Osteocyte (in vitro differentiated cells): ENCODE results near the gene SETD6. TPM values are rescaled to one million over a fixed set of nuclear protein-coding genes. Genes with fewer than 3 reads are reported as not detected.

ENCODE experiments used
- DNase-seq: peaks from one replicate; pipeline ENCODE4 v3.0.0; 2021; ENCODE audit warnings: mixed read lengths; ENCODE audit not compliant: unreplicated experiment; ENCODE audit errors: extremely low spot score
- H3K27ac Mint-ChIP-seq: one replicate; pipeline ENCODE4 v1.8.0; 2021; ENCODE audit warnings: mild to moderate bottlenecking, mixed read lengths; ENCODE audit not compliant: unreplicated experiment
- H3K27me3 Mint-ChIP-seq: one replicate; pipeline ENCODE4 v1.8.0; 2021; ENCODE audit warnings: mixed read lengths; ENCODE audit not compliant: unreplicated experiment
- H3K36me3 Mint-ChIP-seq: one replicate; pipeline ENCODE4 v1.8.0; 2021; ENCODE audit warnings: mixed read lengths; ENCODE audit not compliant: unreplicated experiment
- H3K4me1 Mint-ChIP-seq: one replicate; pipeline ENCODE4 v1.8.0; 2021; ENCODE audit warnings: mixed read lengths; ENCODE audit not compliant: unreplicated experiment
- H3K4me3 Mint-ChIP-seq: one replicate; pipeline ENCODE4 v1.8.0; 2021; ENCODE audit warnings: mild to moderate bottlenecking, moderate library complexity, mixed read lengths; ENCODE audit not compliant: unreplicated experiment
- H3K9me3 Mint-ChIP-seq: one replicate; pipeline ENCODE4 v1.8.0; 2021; ENCODE audit warnings: mixed read lengths; ENCODE audit not compliant: unreplicated experiment
- total RNA-seq: library from RNA; stranded (reverse); gene quantifications from 2 replicates; pipeline ENCODE4 v1.2.1, GENCODE V29; 2021
- TF ChIP-seq, protein P1 (sequence below): fragments of 200-600 bp; sonication (generic); IDR thresholded peaks from 2 replicates; pipeline ENCODE4 v1.5.0; 2021; ENCODE audit warnings: antibody characterized with exemption, mild to moderate bottlenecking, moderate library complexity

SETD6 gene
- total RNA-seq, 1 donor from 2014 or later = 19.9 TPM

DNA sequence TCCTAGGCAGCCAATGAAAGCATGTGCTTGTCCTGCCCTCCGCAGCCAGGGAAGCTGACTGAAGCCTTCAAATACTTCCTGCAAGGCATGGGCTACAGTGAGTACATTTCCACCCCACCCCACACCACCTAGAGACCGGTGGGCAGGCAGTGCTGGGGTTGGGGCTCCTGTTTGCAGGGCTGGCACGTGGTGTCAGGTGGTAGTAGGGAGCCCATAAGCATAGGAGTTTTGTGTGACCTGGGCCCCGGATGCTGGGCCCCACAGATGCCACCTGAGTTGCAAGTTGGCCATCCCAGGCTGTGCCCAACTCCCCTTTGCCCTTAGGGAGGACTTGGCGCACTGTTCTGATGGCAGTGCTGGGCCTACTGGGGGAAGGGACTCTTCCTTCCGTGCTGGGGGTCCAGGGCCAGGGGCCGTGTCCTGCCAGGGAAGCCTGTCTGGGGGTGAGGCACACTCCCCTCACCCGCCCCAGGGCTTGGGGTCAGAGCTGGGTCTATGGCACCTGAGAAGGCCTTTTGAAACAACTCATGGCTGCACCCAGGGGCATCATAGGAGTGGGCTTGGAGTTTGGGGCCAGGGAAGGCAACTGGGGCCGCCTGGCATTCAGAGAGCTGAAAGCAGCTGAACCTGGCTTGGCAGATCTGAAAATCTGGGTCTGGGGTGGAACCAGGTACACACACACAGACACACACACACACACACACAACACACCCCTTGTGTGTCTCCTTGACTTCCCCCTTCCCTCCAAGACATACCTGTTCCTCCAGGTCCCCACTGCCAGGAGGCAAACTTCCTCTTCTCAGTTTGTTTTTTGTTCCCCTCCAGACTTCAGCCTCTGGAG is 5.8 kb upstream of the SETD6 start:
- TF ChIP-seq, protein P1, sequence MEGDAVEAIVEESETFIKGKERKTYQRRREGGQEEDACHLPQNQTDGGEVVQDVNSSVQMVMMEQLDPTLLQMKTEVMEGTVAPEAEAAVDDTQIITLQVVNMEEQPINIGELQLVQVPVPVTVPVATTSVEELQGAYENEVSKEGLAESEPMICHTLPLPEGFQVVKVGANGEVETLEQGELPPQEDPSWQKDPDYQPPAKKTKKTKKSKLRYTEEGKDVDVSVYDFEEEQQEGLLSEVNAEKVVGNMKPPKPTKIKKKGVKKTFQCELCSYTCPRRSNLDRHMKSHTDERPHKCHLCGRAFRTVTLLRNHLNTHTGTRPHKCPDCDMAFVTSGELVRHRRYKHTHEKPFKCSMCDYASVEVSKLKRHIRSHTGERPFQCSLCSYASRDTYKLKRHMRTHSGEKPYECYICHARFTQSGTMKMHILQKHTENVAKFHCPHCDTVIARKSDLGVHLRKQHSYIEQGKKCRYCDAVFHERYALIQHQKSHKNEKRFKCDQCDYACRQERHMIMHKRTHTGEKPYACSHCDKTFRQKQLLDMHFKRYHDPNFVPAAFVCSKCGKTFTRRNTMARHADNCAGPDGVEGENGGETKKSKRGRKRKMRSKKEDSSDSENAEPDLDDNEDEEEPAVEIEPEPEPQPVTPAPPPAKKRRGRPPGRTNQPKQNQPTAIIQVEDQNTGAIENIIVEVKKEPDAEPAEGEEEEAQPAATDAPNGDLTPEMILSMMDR = no peak
- Mint-ChIP-seq H3K27ac (no peak overlapping the region), H3K4me3 (no peak overlapping the region)

DNA sequence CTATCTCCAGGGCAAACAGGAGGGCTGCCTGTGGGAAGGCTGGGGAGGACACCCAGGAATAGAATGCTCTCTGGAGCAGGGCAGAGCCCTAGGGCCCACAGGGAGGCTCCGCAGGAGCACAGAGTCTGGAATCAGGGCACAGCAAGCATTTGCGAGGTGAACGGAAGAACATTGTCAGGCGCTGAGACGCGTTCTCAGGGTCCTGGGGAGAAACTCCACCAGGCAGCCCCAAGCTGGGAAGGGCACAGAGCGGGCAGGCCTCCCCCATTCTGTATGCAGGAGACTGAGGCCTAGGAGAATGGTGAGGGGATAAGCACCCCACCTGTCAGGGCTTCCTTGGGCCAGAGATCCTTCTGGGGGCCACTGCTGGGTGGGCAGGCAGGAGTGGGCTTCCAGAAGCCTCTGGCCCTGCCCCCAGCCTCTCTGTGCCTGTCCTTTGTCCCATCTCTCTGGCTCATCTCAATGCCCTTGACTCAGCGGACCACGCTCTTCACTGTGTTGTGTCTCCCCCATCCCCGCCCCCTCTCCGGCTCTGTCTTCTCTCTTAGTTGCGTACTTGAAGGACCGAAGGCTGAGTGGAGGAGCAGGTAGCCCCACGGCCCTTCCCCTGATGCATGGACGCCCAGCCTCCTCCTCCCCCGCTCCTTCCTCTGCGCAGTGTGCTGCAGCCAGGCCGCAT is 5.1 kb upstream of the SETD6 start:
- no peak overlapping the region for H3K4me3 Mint-ChIP-seq
- TF ChIP-seq, protein P1 = no peak
- H3K36me3 Mint-ChIP-seq = no peaks in the 10 kb centered on the region
- H3K4me1 Mint-ChIP-seq = peaks cover 7% of the 10 kb centered on the region
- H3K9me3 Mint-ChIP-seq = no peaks in the 10 kb centered on the region
- no peaks in the 10 kb centered on the region for H3K27me3 Mint-ChIP-seq
- peak; percentile 82 for DNase-seq
- H3K27ac Mint-ChIP-seq = no peak overlapping the region

More for the DNA sequence above, 5.8 kb upstream of the SETD6 start:
- Mint-ChIP-seq H3K36me3 (no peaks in the 10 kb centered on the region), H3K4me1 (peaks cover 2% of the 10 kb centered on the region), H3K9me3 (no peaks in the 10 kb centered on the region), H3K27me3 (no peaks in the 10 kb centered on the region)
- peak; percentile 76 for DNase-seq

DNA sequence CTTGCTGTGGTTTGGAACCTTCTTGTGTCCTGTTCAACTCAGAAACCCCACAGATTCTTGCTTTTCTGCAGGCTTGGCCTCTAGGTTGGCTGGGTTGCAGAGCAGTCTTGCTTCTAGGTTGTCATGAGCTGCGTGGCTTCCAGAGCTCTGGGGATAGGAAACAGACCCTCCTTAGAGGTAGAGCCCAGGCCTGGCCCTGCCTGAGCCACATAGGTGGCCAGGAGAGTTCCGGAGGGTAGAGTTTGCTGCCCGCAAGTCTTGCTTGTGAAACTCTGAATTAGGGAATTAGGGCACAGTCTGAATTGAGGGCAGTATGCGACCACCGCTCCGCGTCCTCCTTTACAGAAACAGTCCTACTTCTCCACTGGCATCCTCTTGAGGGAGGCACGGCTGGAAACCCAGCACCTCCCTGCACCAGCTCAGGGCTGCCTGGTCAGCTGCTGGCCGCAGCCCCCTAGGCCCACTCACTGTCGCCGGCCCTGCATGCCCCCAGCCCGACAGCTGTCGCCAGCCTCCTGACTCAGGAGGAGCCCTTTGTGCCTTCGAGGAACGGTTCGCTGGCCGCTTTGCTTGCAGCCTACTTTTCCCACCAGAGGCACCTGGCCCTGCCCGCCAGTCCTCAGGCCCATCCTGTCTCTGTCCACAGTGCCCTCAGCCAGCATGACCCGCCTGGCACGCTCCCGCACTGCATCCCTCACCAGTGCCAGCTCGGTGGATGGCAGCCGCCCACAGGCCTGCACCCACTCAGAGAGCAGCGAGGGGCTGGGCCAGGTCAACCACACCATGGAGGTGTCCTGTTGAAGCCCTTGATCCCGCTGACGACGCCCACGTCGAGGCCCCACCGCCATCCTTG is 4.3 kb upstream of the SETD6 start:
- H3K27me3 Mint-ChIP-seq = no peaks in the 10 kb centered on the region
- no peak overlapping the region for H3K4me3 Mint-ChIP-seq
- no peak overlapping the region for H3K27ac Mint-ChIP-seq
- peak; percentile 82 for DNase-seq
- H3K36me3 Mint-ChIP-seq = no peaks in the 10 kb centered on the region
- TF ChIP-seq, protein P1 = no peak
- no peaks in the 10 kb centered on the region for H3K9me3 Mint-ChIP-seq
- H3K4me1 Mint-ChIP-seq = peaks cover 8% of the 10 kb centered on the region

DNA sequence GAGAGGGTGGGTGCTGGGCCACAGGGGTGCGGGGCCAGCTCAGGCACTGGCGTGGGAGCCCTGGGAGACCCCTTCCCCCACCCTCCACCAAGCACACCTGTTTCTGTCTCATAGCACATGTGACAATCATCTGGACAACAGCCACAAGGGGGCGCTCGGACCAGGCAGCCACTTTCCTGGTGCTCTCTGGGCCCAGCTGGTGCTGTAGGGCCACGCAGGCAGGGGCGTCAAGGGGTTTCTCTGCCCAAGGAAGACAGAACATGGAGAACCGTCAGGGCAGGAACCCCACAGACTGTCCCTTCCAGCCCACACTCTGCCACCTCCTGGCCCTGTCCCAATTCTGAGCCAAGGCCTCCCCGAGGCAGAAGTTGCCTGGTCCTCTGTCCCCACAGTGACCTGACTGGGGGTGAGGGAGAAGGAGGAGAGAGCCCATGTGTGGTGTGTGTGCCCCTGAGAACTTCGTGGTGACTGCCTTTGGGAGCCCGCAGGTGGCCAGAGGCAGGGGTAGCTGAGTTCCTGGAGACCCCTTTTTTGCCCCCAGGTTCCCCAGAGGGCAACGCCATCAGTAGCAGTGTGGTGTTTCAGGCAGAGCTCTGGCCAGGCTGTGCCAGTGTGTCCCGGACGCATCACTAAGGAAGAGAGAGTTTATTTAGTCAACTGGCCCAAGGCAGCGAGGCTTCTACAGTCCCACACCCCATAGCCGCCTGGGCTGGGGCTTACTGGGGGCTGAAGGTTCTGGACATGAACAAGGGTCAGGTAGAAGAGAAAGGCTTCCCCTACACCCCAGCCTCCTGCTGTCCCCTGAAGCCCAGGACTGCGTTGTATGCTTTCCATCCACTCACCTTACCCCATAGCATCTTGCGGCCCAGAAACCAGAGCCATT is 3.1 kb upstream of the SETD6 start:
- peak; percentile 90 for DNase-seq
- Mint-ChIP-seq H3K4me3 (no peak overlapping the region), H3K27ac (no peak overlapping the region), H3K27me3 (no peaks in the 10 kb centered on the region), H3K36me3 (no peaks in the 10 kb centered on the region), H3K4me1 (peaks cover 12% of the 10 kb centered on the region), H3K9me3 (no peaks in the 10 kb centered on the region)
- TF ChIP-seq, protein P1 = peak; percentile 82
